HG02938 (cell line): Measurements from ENCODE around the gene BCAP31.
A peak's percentile ranks its signal among the peaks of the same experiment; 100 is the strongest.
"Not testable (repeated sequence)": the region's sequence is repeated elsewhere in the genome, so short reads cannot be mapped to it uniquely, and the experiment has no call there.

Source experiments
- ATAC-seq: cut with Tn5 transposase; IDR thresholded peaks from one replicate; pipeline ENCODE4 v1.9.1; 2021; ENCODE audit warnings: mild to moderate bottlenecking, moderate library complexity; ENCODE audit not compliant: unreplicated experiment

The BCAP31 gene

GRCh38 chrX:153736071-153736820 lies 12.1 kb upstream of the BCAP31 start:
- ATAC-seq = no peak

DNA sequence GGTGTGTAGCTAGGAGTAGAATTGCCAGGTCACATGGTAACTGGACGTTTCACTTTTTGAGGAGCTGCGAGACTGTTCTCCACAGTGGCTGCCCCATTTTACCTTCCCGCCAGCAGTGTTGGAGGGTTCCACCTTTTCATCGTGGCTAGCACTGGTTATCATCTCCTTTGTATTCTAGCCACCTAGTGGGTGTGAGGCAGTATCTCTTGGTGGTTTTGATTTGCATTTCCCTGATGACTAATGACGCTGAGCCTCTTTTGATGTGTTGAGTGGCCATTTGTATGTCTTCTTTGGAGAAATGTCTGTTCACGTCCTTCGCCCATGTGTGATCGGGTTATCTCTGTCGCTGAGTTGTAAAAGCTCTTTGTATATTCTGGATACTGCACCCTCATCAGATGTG lies 11.1 kb upstream of the BCAP31 start:
- ATAC-seq = no peak

DNA sequence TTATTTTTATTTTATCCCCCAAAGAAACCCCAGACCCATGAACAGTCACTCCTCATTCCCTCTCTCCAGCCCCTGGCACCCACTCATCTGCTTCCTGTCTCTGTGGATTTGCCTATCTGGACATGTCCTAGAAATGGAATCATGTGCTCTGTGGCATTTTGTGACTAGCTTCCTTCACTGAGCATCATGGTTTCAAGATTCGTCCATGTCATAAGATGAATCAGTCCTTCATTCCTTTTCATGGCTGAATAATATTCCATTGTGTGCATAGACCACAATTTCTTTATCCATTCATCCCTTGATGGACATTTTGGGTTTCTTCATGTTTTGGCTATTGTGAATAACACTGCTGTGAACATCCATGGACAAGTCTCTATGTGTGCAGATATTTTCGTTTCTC lies 10.7 kb upstream of the BCAP31 start:
- no peak for ATAC-seq

DNA sequence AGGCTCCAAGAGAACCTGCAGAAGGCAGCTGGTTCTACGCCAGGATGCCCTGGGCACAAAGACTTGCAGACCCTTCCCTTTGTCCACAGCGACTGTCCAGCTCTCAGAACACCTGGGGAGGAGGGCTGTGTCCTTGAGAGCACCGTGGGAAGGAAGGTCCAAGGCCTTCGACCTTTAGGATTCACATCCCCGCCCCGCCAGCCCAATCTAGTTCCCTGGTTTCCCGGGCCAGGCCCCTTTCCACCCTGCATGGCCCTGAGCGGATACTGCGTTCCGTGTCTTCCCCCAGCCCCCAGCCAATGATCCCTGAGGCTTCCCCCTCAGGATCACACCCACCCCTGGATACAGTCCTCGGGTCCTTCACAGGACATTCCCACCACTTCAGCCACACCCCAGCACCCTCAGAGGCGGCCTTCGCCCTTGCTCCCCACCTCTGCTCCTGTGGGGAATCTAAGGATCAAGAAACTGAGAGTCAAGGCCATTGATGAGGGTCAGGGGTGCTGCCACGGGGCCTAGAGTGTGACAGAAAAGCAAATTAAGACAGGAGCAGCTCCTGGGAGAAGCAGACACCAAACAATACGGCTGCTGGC lies 9.6 kb upstream of the BCAP31 start:
- ATAC-seq = no peak

- ATAC-seq = no peak
Measured at GRCh38 chrX:153732401-153732800, 8.2 kb upstream of the BCAP31 start.

DNA sequence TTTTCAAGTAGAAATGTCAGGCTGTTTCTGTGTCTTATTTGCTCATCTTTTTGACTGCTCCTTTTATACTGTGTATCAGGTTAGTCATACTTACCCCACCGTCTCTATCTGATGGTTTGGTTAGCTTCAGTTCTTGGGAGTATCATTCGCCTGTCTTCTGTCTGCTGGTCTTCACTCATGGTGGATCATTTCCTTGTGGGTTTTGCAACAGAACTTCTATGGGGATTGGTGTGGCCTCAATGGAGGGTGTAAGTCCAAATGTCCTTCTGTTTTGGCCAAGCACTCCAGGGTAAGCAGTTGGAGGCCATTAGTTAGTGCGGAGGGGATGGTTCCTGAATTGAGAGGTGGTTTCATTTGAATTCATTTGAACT lies 7.6 kb upstream of the BCAP31 start:
- ATAC-seq = no peak

DNA sequence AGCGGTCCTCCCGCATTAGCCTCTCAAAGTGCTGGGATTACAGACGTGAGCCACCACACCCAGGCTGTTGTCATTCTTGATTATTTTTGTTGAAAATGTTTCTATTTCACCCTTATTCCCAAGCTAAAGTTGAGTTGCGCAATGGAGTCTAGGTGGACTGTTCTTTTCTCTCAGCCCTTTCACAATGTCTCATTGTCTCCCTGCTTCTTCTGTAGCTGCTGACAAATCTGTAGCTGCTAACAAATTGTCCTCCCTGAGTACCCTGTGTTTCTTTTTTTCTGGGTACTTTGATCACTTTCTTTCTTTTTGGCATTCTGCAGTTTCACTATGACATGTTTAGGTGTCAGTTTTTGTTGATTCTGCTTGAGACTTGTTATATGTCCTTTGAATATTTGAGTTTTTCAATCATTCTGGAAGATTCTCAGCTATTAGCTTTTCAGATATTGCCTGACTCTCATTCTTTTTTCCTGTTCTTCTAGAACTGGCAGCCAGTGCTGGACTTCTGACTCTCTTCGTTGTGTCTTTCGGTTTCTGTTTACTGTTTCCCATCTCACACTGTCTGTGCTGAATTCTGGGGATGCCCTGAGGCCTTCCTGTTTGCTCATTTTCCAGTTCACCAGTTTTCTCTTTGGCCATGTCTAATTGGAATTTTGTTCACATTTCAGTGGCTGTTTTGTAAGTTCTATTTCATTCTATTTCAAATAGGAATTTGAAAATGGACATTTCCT lies 7.1 kb upstream of the BCAP31 start:
- no peak for ATAC-seq

DNA sequence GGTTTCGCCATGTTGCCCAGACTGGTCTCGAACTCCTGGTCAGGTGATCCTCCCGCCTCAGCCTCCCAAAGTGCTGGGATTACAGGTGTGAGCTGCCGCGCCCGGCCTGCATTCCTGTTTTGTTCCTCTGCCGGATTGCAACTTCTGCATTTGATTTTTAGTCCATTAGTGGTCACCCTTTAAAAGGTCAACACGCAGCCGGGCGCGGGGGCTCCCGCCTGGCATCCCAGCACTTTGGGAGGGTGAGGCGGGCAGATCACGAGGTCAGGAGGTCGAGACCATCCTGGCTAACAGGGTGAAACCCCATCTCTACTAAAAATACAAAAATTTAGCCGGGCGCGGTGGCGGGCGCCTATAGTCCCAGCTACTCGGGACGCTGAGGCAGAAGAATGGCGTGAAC lies 5.9 kb upstream of the BCAP31 start:
- ATAC-seq = not testable (repeated sequence)

DNA sequence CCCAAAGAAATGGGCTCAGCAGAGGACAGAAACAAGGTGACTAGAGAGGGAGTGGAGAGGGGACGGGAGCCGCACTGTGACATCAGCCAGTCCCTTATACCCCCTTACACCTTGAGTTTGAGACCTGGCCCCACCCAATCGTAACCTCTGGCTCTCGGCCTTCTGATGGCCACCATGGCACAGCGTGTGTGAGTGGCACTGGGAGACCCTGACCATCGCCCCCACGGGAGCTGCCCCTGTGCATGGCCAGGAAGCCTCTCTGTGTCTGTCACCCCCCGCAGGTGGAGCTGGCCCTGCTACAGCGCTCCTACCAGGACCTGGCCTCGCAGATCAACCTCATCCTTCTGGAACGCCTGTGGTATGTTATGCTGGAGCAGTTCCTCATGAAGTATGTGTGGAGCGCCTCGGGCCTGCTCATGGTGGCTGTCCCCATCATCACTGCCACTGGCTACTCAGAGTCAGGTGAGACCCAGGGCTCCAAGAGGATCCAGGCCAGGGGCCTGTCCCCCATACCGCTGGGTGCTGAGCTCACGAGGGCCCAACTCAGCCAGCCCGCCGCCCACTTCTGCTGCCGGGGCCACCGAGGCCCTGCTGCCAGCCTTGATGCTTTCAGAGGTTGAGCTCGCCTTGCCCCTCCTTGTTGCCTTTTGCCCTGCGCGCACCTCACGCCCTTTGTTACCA lies 4.9 kb upstream of the BCAP31 start:
- ATAC-seq = no peak

- ATAC-seq = no peak
Measured at GRCh38 chrX:153728095-153728494, 3.9 kb upstream of the BCAP31 start.

- ATAC-seq = no peak
Measured at GRCh38 chrX:153727123-153727931, 3.1 kb upstream of the BCAP31 start.

GRCh38 chrX:153726286-153727122 lies 2.3 kb upstream of the BCAP31 start:
- ATAC-seq = peak; percentile 47

GRCh38 chrX:153725832-153726285 lies 1.7 kb upstream of the BCAP31 start:
- no peak for ATAC-seq

- no peak for ATAC-seq
Measured at GRCh38 chrX:153725039-153725831, 1.0 kb upstream of the BCAP31 start.

GRCh38 chrX:153723351-153724251 lies 586 bp downstream of the BCAP31 start:
- ATAC-seq = peak; percentile 40

DNA sequence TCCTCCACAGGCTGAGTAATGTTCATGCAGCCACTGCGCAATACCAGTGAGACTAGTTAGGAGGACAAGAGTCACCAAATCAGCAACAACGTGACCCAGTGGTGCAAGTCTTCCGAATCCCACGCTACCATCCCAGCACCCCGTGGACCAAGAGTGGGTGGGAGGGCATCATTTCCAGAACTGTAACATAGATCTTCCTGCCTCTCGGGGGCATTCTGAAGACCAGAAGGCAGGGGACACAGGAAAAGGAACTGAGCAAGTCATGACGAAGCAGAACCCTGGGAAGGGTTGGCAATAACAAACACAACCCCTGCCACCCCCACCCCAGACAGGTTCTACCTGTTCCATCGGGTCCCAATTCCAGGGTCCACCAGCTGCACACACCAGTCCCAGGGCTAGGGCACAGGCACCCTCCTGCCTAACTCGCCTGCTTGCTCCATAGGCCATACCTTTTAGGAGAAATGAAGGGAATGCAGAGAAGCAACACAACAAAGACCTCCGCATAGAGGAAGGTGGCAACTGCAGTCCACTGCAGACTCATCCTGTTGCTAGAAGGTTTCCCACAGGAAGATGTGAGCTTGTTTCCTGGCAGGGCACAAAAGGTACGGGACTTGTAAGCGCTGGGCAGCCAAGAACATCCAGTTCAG lies 1.4 kb downstream of the BCAP31 start:
- ATAC-seq = no peak

GRCh38 chrX:153719701-153720100 lies 4.5 kb downstream of the BCAP31 start:
- no peak for ATAC-seq
